ENCODE measurements around the gene MAPK8IP1. TPM values are rescaled to one million over a fixed set of nuclear protein-coding genes. Genes with fewer than 3 reads are reported as not detected.

MAPK8IP1 gene
- polyA plus RNA-seq, 1 experiment, result 8.7 TPM

- ChIA-PET CTCF (no interaction called here), POLR2A (no interaction called here)
- Histone ChIP-seq H3K27me3 (ENCODE audit: control insufficient read depth, insufficient read depth, low read length) (no peaks in the 10 kb centered on the region), H3K4me3 (ENCODE audit: low read depth, low read length) (no peak within 1 kb of the TSS), H3K36me3 (ENCODE audit: control insufficient read depth, insufficient read depth, low read length) (peaks cover 10% of the 10 kb centered on the region)
- DNase-seq (ENCODE audit: low read depth), result no peak
- no peak for TF ChIP-seq CTCF (IDR thresholded peaks at IDR 0.05; ENCODE audit: insufficient read depth, low read depth, low read length)
These were observed 21.6 kb downstream of the MAPK8IP1 start, which contains the start of gene FREY1 for GRCh38 chr11:45906965-45907611. FREY1 (minus strand) TSS chr11:45907271; CDS start chr11:45907245, 26 bp downstream.

GRCh38 chr11:45907911-45908370, 22.5 kb downstream of the MAPK8IP1 start:
- H3K36me3 ChIP-seq (ENCODE audit: control insufficient read depth, insufficient read depth, low read length), result peaks cover 10% of the 10 kb centered on the region
- no peaks in the 10 kb centered on the region for H3K27me3 ChIP-seq (ENCODE audit: control insufficient read depth, insufficient read depth, low read length)
- no peak for TF ChIP-seq CTCF (IDR thresholded peaks at IDR 0.05; ENCODE audit: insufficient read depth, low read depth, low read length)
- DNase-seq (ENCODE audit: low read depth), result no peak
- no peak overlapping the region for H3K4me3 ChIP-seq (ENCODE audit: low read depth, low read length)
- CTCF ChIA-PET, result no interaction called here
- POLR2A ChIA-PET, result interaction anchor here (0.6 kb wide), 1 partner anchor 406 kb away, joined by 5 read pairs; no protein-coding TSS in a partner anchor

- no peak overlapping the region for H3K4me3 ChIP-seq (ENCODE audit: low read depth, low read length)
- no peak for DNase-seq (ENCODE audit: low read depth)
- CTCF ChIA-PET, result no interaction called here
- peaks cover 24% of the 10 kb centered on the region for H3K36me3 ChIP-seq (ENCODE audit: control insufficient read depth, insufficient read depth, low read length)
- H3K27me3 ChIP-seq (ENCODE audit: control insufficient read depth, insufficient read depth, low read length), result no peaks in the 10 kb centered on the region
- POLR2A ChIA-PET, result interaction anchor here (0.5 kb wide), 1 partner anchor 67 kb away, joined by 3 read pairs; no protein-coding TSS in a partner anchor
- TF ChIP-seq CTCF (IDR thresholded peaks at IDR 0.05; ENCODE audit: insufficient read depth, low read depth, low read length), result no peak
These were observed 24.4 kb downstream of the MAPK8IP1 start for GRCh38 chr11:45909594-45910475.

GRCh38 chr11:45910623-45911022, 25.2 kb downstream of the MAPK8IP1 start:
- Histone ChIP-seq H3K36me3 (ENCODE audit: control insufficient read depth, insufficient read depth, low read length) (peaks cover 25% of the 10 kb centered on the region), H3K27me3 (ENCODE audit: control insufficient read depth, insufficient read depth, low read length) (no peaks in the 10 kb centered on the region), H3K4me3 (ENCODE audit: low read depth, low read length) (no peak overlapping the region)
- ChIA-PET CTCF (no interaction called here), POLR2A (no interaction called here)
- TF ChIP-seq CTCF (IDR thresholded peaks at IDR 0.05; ENCODE audit: insufficient read depth, low read depth, low read length), result no peak
- no peak for DNase-seq (ENCODE audit: low read depth)

GRCh38 chr11:45913514-45913913, 28.1 kb downstream of the MAPK8IP1 start:
- ChIA-PET POLR2A (no interaction called here), CTCF (interaction anchor here (0.9 kb wide), 1 partner anchor 142 kb away, joined by 3 read pairs; no protein-coding TSS in a partner anchor)
- Histone ChIP-seq H3K27me3 (ENCODE audit: control insufficient read depth, insufficient read depth, low read length) (no peaks in the 10 kb centered on the region), H3K4me3 (ENCODE audit: low read depth, low read length) (no peak overlapping the region), H3K36me3 (ENCODE audit: control insufficient read depth, insufficient read depth, low read length) (peaks cover 25% of the 10 kb centered on the region)
- no peak for TF ChIP-seq CTCF (IDR thresholded peaks at IDR 0.05; ENCODE audit: insufficient read depth, low read depth, low read length)
- no peak for DNase-seq (ENCODE audit: low read depth)
